ENCODE measurements around the gene TLE6.
"Not testable (repeated sequence)": the region's sequence is repeated elsewhere in the genome, so short reads cannot be mapped to it uniquely, and the experiment has no call there.

GRCh38 chr19:2963631-2964030, 13.7 kb upstream of the TLE6 start:
- not testable (repeated sequence) for TF ChIP-seq CTCF (IDR thresholded peaks at IDR 0.05; ENCODE audit: borderline replicate concordance, extremely low read depth, low read length, poor library complexity, severe bottlenecking); EZH2 (IDR thresholded peaks at IDR 0.05; ENCODE audit: borderline replicate concordance, low read depth, low read length, severe bottlenecking)
